22Rv1 (cell line): ENCODE data around the gene APLF.
A peak's percentile ranks its signal among the peaks of the same experiment; 100 is the strongest.
"Not testable (repeated sequence)": the region's sequence is repeated elsewhere in the genome, so short reads cannot be mapped to it uniquely, and the experiment has no call there.

Experiments used
- H3K27ac ChIP-seq: fragments of 450-650 bp; 2 replicates; pipeline ENCODE4 v1.5.1; 2017
- ZFX ChIP-seq: fragments of 450-650 bp; IDR thresholded peaks from 2 replicates; pipeline ENCODE4 v1.6.1; 2017; ENCODE audit warnings: antibody characterized with exemption, borderline replicate concordance
- TF ChIP-seq, protein P1 (sequence below): fragments of 450-650 bp; IDR thresholded peaks from 2 replicates; pipeline ENCODE4 v1.5.1; 2017; ENCODE audit warnings: mild to moderate bottlenecking

Gene APLF

DNA sequence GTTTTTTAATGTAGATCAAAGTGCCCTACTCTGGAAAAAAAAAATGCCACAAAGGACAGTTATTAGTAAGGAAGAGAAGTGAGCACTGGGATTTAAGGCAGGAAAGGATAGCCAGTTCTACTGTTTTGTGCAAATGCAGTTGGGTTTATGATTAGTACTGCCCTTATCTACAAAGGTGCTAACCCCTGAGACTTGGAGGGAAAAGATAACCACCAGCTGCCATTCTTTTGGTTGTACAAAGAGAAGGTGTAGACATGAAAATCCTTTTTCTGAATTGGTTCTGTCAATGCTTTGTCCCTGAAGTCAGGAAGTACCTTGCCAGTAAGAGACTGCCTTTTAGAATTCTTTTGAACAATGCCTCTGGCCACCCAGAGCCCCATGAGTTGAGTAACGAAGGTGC, 11.3 kb downstream of the APLF start:
- H3K27ac ChIP-seq: no peak overlapping the region
- TF ChIP-seq ZFX: no peak
- TF ChIP-seq, protein P1, sequence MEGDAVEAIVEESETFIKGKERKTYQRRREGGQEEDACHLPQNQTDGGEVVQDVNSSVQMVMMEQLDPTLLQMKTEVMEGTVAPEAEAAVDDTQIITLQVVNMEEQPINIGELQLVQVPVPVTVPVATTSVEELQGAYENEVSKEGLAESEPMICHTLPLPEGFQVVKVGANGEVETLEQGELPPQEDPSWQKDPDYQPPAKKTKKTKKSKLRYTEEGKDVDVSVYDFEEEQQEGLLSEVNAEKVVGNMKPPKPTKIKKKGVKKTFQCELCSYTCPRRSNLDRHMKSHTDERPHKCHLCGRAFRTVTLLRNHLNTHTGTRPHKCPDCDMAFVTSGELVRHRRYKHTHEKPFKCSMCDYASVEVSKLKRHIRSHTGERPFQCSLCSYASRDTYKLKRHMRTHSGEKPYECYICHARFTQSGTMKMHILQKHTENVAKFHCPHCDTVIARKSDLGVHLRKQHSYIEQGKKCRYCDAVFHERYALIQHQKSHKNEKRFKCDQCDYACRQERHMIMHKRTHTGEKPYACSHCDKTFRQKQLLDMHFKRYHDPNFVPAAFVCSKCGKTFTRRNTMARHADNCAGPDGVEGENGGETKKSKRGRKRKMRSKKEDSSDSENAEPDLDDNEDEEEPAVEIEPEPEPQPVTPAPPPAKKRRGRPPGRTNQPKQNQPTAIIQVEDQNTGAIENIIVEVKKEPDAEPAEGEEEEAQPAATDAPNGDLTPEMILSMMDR: no peak

DNA sequence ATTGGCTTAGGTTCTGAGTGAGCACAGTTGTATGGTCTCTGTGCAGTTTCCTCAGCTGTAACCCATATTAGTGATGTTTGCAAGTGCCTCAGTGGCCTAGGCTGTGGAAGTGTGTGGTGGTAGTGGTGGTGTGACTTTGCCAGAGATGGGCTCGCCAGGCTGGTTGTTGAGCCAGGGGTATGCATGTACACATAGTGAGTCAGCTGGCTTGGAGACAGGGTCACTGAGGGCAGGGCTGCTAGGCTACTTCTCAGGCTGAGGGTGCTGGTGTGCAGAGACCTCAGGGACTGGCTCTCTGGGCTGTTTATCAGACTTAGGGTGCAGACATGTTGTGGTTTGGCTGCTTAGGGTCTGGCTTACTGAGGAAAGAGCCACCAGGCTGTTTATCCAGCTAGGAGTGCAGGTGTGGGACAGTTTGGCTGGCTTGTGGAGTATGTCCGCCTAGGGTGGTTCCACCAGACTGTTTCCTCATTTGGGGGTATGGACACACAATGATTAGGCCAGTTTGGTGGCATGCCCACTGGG, 15.0 kb downstream of the APLF start:
- no peak overlapping the region for H3K27ac ChIP-seq
- TF ChIP-seq ZFX: no peak
- TF ChIP-seq, protein P1: no peak

DNA sequence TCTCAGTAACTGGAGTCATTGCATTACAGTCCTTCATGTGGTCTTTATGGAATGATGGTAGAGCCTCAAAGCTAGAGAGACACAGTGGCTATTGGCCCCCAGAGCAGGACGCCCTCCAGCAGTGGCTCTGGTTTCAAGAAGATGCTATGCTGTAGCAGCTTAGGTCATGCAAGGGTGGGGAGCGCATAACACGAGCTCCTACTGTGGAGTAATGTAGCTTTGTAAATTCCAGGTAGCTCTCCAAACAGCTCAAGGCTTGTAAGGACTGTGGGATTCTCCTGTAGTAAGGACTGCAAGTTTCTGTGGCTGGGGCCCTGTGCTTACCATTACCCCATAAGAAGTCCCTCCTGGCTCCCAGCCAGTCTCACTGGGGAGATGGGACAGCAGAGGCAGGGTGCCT, 15.6 kb downstream of the APLF start:
- TF ChIP-seq, protein P1: no peak
- TF ChIP-seq ZFX: no peak
- no peak overlapping the region for H3K27ac ChIP-seq

DNA sequence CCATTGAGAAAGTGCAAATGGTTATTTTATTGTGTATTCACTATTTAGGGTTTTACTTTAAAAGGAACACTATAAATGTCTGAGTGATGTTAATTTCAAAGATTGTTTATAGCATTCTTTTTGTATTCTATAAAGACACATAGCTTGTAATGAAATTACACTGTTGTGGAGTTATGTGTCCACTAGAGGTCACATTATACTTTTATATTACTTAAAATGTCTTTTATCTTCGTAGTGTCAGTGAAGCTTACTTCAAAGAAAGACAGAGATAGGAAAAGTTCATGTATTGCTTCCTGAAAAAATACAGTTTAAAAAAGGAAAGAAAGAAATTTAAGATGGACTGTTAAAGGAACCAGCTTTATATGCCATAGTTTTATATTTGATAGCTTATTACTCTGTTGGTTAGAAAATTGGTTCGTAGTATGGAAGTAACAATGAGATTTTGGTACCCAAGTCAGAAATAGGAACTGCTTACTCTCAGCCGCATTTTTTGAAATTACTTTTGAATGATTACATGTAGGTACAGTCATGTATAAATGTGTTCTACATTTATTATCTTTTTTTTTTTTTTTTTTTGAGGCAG, 20.5 kb downstream of the APLF start:
- no peak for TF ChIP-seq ZFX
- TF ChIP-seq, protein P1: peak; percentile 67
- H3K27ac ChIP-seq: no peak overlapping the region

DNA sequence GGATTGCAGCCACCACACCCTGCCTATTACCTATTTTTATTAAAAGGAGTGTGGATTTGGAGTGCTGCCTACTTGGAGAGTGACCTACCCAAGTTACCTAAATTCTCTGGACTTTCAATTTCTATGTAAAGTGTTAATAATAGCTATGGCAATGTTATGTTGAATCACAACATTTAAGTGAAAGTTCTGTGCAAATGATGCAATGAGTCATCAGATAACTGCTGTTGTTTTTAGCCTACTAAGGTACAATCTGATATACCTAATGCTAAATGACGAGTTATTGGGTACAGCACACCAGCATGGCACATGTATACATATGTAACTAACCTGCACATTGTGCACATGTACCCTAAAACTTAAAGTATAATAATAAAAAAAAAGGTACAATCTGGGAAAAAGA, 21.2 kb downstream of the APLF start:
- not testable (repeated sequence) for H3K27ac ChIP-seq

DNA sequence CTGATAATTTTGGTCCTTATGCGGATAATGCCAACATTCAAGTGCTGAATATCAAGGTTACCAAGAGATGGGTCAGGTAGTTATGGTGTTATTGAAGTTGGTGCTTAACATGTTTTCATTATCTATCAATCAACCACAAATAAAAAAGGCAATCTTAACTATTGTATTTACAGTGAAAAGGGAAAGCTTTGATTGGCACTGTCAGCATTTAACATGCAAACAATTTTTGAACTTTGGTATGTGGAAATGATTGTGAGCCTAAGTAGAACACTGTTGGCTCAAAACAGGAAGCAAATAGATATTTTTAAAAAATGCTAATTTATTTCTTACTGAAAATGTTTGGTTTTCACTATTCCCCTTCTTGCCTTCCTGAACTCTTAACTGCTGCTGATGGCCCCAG, 21.9 kb downstream of the APLF start:
- H3K27ac ChIP-seq: no peak overlapping the region

DNA sequence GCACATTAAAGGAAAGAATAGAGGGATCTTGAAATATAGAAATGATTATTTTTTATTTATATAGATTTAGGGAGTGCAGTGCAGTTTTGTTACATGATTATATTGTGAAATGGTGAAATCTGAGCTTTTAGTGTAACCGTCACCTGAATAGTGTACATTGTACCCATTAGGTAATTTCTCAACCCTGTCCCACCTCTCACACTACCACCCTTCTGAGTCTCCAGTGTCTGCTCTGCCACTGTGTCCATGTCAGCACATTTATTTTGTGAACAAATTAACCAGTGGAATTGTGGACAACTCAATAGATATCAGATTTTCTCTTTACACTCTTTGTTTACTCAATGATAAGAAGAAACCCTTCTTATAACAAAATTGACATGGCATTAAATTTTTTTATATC, 24.2 kb downstream of the APLF start:
- TF ChIP-seq, protein P1: no peak
- TF ChIP-seq ZFX: no peak
- no peak overlapping the region for H3K27ac ChIP-seq

More for the DNA sequence above, 21.9 kb downstream of the APLF start:
- TF ChIP-seq, protein P1: no peak

DNA sequence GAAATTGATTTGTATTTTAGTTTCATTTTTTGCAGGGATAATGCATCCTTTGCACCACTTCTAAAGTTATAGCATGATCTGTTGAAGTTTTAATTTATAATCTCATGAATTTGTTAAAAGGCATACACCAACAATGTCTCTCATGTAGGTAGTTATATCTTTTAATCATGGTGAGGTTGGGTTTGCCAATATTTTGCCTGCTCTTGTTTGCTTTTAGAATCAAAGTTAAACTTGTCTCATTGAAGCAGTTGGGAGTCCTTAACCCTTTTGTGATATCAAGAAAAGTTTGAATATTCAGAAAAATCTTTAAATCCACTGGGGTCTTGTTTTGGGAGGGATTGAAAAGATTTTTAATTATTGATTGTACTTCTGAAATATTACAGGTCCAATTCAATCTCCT, 31.7 kb downstream of the APLF start:
- TF ChIP-seq, protein P1: no peak
- no peak for TF ChIP-seq ZFX

More for the DNA sequence above, 31.7 kb downstream of the APLF start:
- no peak overlapping the region for H3K27ac ChIP-seq
